Activated B cell treated with CpG ODN at 0.5 μM for 24 hours (primary cell): ENCODE measurements around the gene GNL1. TPM values are rescaled to one million over a fixed set of nuclear protein-coding genes. Genes with fewer than 3 reads are reported as not detected.
A peak's percentile ranks its signal among the peaks of the same experiment; 100 is the strongest.
"Not testable (repeated sequence)": the region's sequence is repeated elsewhere in the genome, so short reads cannot be mapped to it uniquely, and the experiment has no call there.

Source experiments
- ATAC-seq: fragments of 200-7000 bp; cut with Tn5 transposase; one replicate; pipeline ENCODE4 v1.10.0; 2021; ENCODE audit warnings: low read depth, mild to moderate bottlenecking, moderate library complexity
- CTCF ChIA-PET: fragments of 350-600 bp; sonication (Branson Sonifier 250); formaldehyde crosslinking; loops from one replicate; lab custom pipeline; 2021; ENCODE audit warnings: antibody characterized with exemption; lab: Charles Lee
- POLR2A ChIA-PET: fragments of 350-600 bp; sonication (Branson Sonifier 250); formaldehyde crosslinking; loops from one replicate; lab custom pipeline; 2021; ENCODE audit warnings: antibody characterized with exemption; lab: Charles Lee
- DNase-seq: peaks from one replicate; pipeline ENCODE4 v3.0.0; 2022
- H3K27ac Mint-ChIP-seq: one replicate; pipeline ENCODE4 v1.8.0; 2020; ENCODE audit warnings: mixed read lengths
- H3K27me3 Mint-ChIP-seq: one replicate; pipeline ENCODE4 v1.8.0; 2021; ENCODE audit warnings: mixed read lengths
- H3K36me3 Mint-ChIP-seq: one replicate; pipeline ENCODE4 v1.8.0; 2021; ENCODE audit warnings: low read depth, mixed read lengths
- H3K4me1 Mint-ChIP-seq: one replicate; pipeline ENCODE4 v1.8.0; 2021; ENCODE audit warnings: mixed read lengths
- H3K4me3 Mint-ChIP-seq: one replicate; pipeline ENCODE4 v1.8.0; 2020; ENCODE audit warnings: mild to moderate bottlenecking, mixed read lengths
- H3K9me3 Mint-ChIP-seq: one replicate; pipeline ENCODE4 v1.8.0; 2020; ENCODE audit warnings: mixed read lengths
- intact Hi-C: fragments of 100-400 bp; cut with micrococcal nuclease; formaldehyde crosslinking; loops from one replicate; pipeline ENCODE4 v1.15.1; 2024
- total RNA-seq: library from RNA; stranded (reverse); gene quantifications from 2 replicates; pipeline ENCODE4 v1.2.3, GENCODE V29; 2022
- TF ChIP-seq, protein P1 (sequence below): fragments of 200-600 bp; IDR thresholded peaks from one replicate; pipeline ENCODE4 v1.8.0; 2022; ENCODE audit warnings: antibody characterized with exemption, mild to moderate bottlenecking

GNL1 gene
- total RNA-seq, 1 donor from 2014 or later, result 67.4 TPM

DNA sequence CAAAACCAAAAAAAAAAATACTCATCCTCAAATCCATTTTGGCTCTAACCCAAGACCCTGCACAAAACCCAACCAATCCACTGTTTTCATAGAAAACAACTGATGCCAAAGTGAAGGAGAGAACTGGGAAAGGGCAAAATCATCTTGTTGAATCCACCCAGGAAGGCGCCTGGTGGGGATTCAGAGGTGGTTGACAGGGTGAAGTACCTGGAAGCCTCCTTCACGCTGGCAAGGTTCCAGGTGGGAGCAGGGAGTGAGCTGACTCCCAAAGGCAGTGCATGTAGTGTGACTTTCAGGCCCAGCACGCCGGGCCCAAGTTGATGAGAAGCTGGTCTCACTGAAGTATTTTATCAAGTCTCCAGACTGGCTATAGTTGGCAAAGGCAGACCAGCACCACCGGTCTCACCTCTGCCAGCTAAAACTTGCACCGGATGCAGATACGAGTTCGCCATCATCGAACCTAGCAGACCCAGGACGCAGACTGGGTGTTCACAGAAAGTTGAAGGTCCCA lies 44.2 kb upstream of the GNL1 start:
- TF ChIP-seq, protein P1, sequence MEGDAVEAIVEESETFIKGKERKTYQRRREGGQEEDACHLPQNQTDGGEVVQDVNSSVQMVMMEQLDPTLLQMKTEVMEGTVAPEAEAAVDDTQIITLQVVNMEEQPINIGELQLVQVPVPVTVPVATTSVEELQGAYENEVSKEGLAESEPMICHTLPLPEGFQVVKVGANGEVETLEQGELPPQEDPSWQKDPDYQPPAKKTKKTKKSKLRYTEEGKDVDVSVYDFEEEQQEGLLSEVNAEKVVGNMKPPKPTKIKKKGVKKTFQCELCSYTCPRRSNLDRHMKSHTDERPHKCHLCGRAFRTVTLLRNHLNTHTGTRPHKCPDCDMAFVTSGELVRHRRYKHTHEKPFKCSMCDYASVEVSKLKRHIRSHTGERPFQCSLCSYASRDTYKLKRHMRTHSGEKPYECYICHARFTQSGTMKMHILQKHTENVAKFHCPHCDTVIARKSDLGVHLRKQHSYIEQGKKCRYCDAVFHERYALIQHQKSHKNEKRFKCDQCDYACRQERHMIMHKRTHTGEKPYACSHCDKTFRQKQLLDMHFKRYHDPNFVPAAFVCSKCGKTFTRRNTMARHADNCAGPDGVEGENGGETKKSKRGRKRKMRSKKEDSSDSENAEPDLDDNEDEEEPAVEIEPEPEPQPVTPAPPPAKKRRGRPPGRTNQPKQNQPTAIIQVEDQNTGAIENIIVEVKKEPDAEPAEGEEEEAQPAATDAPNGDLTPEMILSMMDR, result no peak
- no peaks in the 10 kb centered on the region for H3K27me3 Mint-ChIP-seq
- peaks cover 65% of the 10 kb centered on the region for H3K36me3 Mint-ChIP-seq
- peaks cover 9% of the 10 kb centered on the region for H3K4me1 Mint-ChIP-seq
- no peak overlapping the region for H3K27ac Mint-ChIP-seq
- CTCF ChIA-PET, result interaction anchor here (1.0 to 7.4 kb wide), 3 partner anchors 55 to 130 kb away, joined by 4 to 171 read pairs (median 4); no protein-coding TSS in a partner anchor
- POLR2A ChIA-PET, result interaction anchor here (0.5 to 6.3 kb wide), 5 partner anchors 10 to 206 kb away, joined by 3 to 75 read pairs (median 6); partner anchors contain the start of gene ABCF1
- no peak for DNase-seq
- no peak overlapping the region for H3K4me3 Mint-ChIP-seq
- ATAC-seq, result no peak
- H3K9me3 Mint-ChIP-seq, result no peaks in the 10 kb centered on the region
- intact Hi-C loops, result no loop called here

DNA sequence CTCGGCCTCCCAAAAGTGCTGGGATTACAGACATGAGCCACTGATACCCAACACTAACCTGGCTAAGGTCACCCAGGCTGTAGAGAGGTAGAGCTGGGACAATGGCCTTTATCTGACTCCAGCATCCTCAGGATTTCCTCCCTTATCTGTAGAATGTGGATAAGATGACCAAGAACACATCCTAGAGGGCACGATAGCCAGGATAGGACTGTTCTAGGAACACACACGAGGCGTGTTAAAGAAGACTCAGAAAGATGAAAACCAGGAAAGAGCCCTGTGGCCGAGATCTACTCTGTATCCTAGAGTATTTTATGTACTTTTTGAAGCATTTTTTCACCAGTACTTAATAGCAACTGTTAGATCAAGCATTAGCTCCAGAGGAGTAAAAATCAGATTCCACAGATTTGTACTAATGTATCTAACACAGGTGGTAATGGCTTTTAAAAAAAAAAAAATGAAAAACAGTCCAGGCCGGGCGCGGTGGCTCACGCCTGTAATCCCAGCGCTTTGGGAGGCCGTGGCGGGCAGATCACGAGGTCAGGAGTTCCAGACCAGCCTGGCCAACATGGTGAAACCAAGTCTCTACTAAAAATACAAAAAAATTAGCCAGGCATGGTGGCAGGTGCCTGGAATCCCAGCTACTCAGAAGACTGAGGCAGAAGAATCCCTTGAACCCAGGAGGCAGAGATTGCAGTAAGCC lies 43.5 kb upstream of the GNL1 start:
- Mint-ChIP-seq H3K9me3 (no peaks in the 10 kb centered on the region), H3K27me3 (no peaks in the 10 kb centered on the region), H3K27ac (no peak overlapping the region), H3K36me3 (peaks cover 63% of the 10 kb centered on the region), H3K4me3 (no peak overlapping the region), H3K4me1 (peaks cover 9% of the 10 kb centered on the region)
- TF ChIP-seq, protein P1, result no peak
- intact Hi-C loops, result no loop called here
- ATAC-seq, result no peak
- DNase-seq, result no peak
- CTCF ChIA-PET, result interaction anchor here (1.0 to 7.4 kb wide), 2 partner anchors 55 to 116 kb away, joined by 4 to 171 read pairs; no protein-coding TSS in a partner anchor
- POLR2A ChIA-PET, result interaction anchor here (0.6 to 6.3 kb wide), 7 partner anchors 8 to 108 kb away, joined by 3 to 75 read pairs (median 5); partner anchors contain the start of genes ABCF1 and GNL1

DNA sequence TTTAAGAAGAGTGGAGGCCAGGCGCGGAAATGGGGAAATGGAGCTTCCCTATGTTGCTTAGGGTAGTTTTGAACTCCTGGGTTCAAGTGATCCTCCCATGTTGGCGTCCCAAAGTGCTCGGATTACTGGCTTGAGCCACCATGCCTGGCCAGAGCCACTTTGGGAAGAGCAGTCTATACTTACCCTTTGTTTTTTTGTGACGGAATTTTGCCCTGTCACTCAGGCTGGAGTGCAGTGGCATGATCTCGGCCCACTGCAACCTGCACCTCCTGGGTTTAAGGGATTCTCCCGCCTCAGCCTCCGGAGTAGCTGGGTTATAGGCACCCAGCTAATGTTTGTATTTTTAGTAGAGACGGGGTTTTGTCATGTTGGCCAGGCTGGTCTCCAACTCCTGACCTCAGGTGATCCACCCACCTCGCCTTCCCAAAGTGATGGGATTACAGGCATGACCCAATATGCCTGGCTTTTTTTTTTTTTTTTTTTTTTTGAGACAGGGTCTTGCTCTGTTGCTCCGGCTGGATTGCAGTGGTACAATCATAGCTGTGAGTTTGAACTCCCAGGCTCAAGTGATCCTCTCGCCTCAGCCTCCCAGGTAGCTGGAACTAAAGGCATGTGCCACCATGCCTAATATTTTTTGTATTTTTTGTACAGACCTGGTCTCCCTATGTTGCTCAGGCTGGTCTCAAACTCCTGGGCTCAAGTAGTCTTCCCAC lies 42.8 kb upstream of the GNL1 start:
- Mint-ChIP-seq H3K27me3 (no peaks in the 10 kb centered on the region), H3K27ac (no peak overlapping the region), H3K9me3 (no peaks in the 10 kb centered on the region), H3K4me1 (peaks cover 9% of the 10 kb centered on the region), H3K4me3 (no peak overlapping the region), H3K36me3 (peaks cover 62% of the 10 kb centered on the region)
- ATAC-seq (no peak), DNase-seq (no peak)
- ChIA-PET POLR2A (interaction anchor here (0.7 to 6.3 kb wide), 8 partner anchors 11 to 117 kb away, joined by 3 to 75 read pairs (median 4); partner anchors contain the start of genes ABCF1, GNL1, MRPS18B and PPP1R10), CTCF (interaction anchor here (0.9 to 7.4 kb wide), 5 partner anchors 15 to 116 kb away, joined by 4 to 171 read pairs (median 4); no protein-coding TSS in a partner anchor)
- intact Hi-C loops, result no loop called here
- TF ChIP-seq, protein P1, result no peak

DNA sequence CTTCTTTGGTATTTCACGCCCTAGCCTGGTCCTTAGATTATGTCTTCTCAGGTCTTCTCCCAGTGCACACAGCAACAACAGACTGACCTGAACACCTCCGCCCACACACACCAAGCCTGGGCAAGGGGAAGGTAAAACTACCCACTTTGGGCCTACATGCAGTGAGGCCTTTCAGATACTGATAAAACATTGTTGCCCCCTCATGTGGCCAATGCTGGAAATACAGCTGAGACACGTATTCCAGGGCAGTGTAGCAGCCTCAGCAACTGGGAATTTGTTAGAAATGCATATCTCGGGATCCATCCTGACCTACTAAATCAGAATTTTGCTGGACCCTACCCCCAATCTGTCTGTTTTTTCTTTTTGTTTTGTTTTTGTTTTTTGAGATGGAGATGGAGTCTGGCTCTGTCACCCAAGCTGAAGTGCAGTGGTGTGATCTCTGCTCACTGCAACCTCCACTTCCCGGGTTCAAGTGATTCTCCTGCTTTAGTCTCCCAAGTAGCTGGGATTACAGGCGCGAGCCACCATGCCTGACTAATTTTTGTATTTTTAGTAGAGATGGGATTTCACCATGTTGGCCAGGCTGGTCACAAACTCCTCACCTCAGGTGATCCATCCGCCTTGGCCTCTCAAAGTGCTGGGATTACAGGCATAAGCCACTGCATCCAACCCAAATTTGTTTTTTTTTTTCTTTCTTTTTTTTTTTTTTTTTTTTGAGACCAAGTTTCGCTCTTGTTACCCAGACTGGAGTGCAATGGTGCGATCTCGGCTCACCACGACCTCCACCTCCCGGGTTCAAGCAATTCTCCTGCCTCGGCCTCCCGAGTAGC lies 41.2 kb upstream of the GNL1 start:
- peaks cover 59% of the 10 kb centered on the region for H3K36me3 Mint-ChIP-seq
- TF ChIP-seq, protein P1, result peak; percentile 72
- H3K4me1 Mint-ChIP-seq, H3K9me3 Mint-ChIP-seq, H3K27me3 Mint-ChIP-seq, H3K27ac Mint-ChIP-seq, H3K4me3 Mint-ChIP-seq: not testable (repeated sequence)
- ChIA-PET POLR2A (interaction anchor here (0.6 to 6.3 kb wide), 11 partner anchors 12 to 284 kb away, joined by 3 to 75 read pairs (median 4); partner anchors contain the start of genes ABCF1, DHX16, MRPS18B and PPP1R10), CTCF (interaction anchor here (0.6 to 7.4 kb wide), 23 partner anchors 10 to 162 kb away, joined by 3 to 171 read pairs (median 4); partner anchors contain the start of genes DHX16 and MRPS18B)
- peak; percentile 57 for DNase-seq
- intact Hi-C loops, result loop anchor here (1.0 kb wide), 3 partner anchors 56 to 144 kb away; no protein-coding TSS in a partner anchor
- peak; percentile 94 for ATAC-seq
